HG03280 (cell line): ENCODE results near the gene CLN3.
"Not testable (repeated sequence)": the region's sequence is repeated elsewhere in the genome, so short reads cannot be mapped to it uniquely, and the experiment has no call there.

ENCODE experiments used
- ATAC-seq: cut with Tn5 transposase; IDR thresholded peaks from one replicate; pipeline ENCODE4 v1.9.1; 2021; ENCODE audit warnings: mild to moderate bottlenecking, moderate library complexity; ENCODE audit not compliant: unreplicated experiment

Gene CLN3

GRCh38 chr16:28514246-28514645 is 22.4 kb upstream of the CLN3 start:
- no peak for ATAC-seq

GRCh38 chr16:28513484-28514181 is 21.8 kb upstream of the CLN3 start:
- no peak for ATAC-seq

- no peak for ATAC-seq
These were observed 20.2 kb upstream of the CLN3 start for GRCh38 chr16:28511801-28512789.

- no peak for ATAC-seq
These were observed 19.2 kb upstream of the CLN3 start for GRCh38 chr16:28511031-28511430.

- ATAC-seq: no peak
These were observed 13.7 kb upstream of the CLN3 start for GRCh38 chr16:28505489-28506137.

- no peak for ATAC-seq
These were observed 13.0 kb upstream of the CLN3 start for GRCh38 chr16:28504707-28505404.

GRCh38 chr16:28503470-28504259 is 11.8 kb upstream of the CLN3 start:
- no peak for ATAC-seq

- no peak for ATAC-seq
These were observed 10.4 kb upstream of the CLN3 start for GRCh38 chr16:28502290-28502689.

- no peak for ATAC-seq
These were observed 9.7 kb upstream of the CLN3 start for GRCh38 chr16:28501258-28502232.

- not testable (repeated sequence) for ATAC-seq
These were observed 8.8 kb upstream of the CLN3 start for GRCh38 chr16:28500476-28501180.

GRCh38 chr16:28499854-28500253 is 8.0 kb upstream of the CLN3 start:
- ATAC-seq: no peak

- no peak for ATAC-seq
These were observed 7.0 kb upstream of the CLN3 start for GRCh38 chr16:28498666-28499381.

GRCh38 chr16:28497861-28498599 is 6.2 kb upstream of the CLN3 start:
- ATAC-seq: no peak

- no peak for ATAC-seq
These were observed 5.5 kb upstream of the CLN3 start for GRCh38 chr16:28497386-28497785.

GRCh38 chr16:28496844-28497243 is 5.0 kb upstream of the CLN3 start:
- no peak for ATAC-seq

- no peak for ATAC-seq
These were observed 4.2 kb upstream of the CLN3 start for GRCh38 chr16:28495795-28496749.
